ENCODE data around the gene CD300LD. TPM values are rescaled to one million over a fixed set of nuclear protein-coding genes. Genes with fewer than 3 reads are reported as not detected.

Gene CD300LD
- total RNA-seq, 4 donors from 2014 or later, result not detected

- Histone ChIP-seq H3K4me1 (peaks cover 8% of the 10 kb centered on the region), H3K9me3 (no peaks in the 10 kb centered on the region), H3K27me3 (peaks cover 37% of the 10 kb centered on the region), H3K36me3 (no peaks in the 10 kb centered on the region), H3K4me3 (no peak overlapping the region), H3K27ac (no peak overlapping the region)
- DNase-seq (ENCODE audit: low spot score in 2 of 2), result no peak
- 76% methylated on average over 6 of the region's 6 CpGs for WGBS
- no peak for TF ChIP-seq POLR2A (IDR thresholded peaks at IDR 0.05)
Observed at GRCh38 chr17:74595037-74595750, 3.1 kb upstream of the CD300LD start.

GRCh38 chr17:74591503-74591902 lies 580 bp downstream of the CD300LD start:
- WGBS, result 80% methylated on average over 1 of the region's 1 CpG
- no peak for DNase-seq (ENCODE audit: low spot score in 2 of 2)
- Histone ChIP-seq H3K27ac (no peak overlapping the region), H3K4me3 (no peak overlapping the region), H3K36me3 (no peaks in the 10 kb centered on the region), H3K9me3 (no peaks in the 10 kb centered on the region), H3K4me1 (no peaks in the 10 kb centered on the region), H3K27me3 (peaks cover 20% of the 10 kb centered on the region)
- no peak for TF ChIP-seq POLR2A (IDR thresholded peaks at IDR 0.05)
- no peak for TF ChIP-seq POLR2AphosphoS5 (IDR thresholded peaks at IDR 0.05)
- TF ChIP-seq EP300 (IDR thresholded peaks at IDR 0.05), result no peak
- TF ChIP-seq, protein P1, sequence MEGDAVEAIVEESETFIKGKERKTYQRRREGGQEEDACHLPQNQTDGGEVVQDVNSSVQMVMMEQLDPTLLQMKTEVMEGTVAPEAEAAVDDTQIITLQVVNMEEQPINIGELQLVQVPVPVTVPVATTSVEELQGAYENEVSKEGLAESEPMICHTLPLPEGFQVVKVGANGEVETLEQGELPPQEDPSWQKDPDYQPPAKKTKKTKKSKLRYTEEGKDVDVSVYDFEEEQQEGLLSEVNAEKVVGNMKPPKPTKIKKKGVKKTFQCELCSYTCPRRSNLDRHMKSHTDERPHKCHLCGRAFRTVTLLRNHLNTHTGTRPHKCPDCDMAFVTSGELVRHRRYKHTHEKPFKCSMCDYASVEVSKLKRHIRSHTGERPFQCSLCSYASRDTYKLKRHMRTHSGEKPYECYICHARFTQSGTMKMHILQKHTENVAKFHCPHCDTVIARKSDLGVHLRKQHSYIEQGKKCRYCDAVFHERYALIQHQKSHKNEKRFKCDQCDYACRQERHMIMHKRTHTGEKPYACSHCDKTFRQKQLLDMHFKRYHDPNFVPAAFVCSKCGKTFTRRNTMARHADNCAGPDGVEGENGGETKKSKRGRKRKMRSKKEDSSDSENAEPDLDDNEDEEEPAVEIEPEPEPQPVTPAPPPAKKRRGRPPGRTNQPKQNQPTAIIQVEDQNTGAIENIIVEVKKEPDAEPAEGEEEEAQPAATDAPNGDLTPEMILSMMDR (IDR thresholded peaks at IDR 0.05), result no peak

DNA sequence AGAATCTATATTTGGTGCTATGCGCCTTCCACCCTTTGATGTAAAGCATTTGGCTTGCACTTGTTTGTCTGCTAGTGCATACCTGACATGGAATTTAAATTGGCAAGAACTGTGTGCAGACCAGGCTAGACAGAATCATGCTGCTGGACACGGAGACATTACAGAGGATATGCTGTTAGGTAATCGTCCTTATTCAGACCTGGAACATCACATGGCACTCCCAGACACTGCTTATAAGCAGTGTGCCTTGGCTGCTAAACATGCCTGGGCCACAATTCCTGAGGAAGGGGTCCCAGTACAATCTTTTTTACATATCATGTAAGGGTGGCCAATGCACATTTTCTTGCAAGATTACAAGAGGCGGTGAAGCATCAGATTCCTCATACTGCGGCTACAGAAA lies 6.4 kb downstream of the CD300LD start:
- H3K4me1 ChIP-seq, result peaks cover 2% of the 10 kb centered on the region
- no peak for DNase-seq (ENCODE audit: low spot score in 2 of 2)
- WGBS, result 51% methylated on average over 5 of the region's 5 CpGs
- H3K4me3 ChIP-seq, result no peak overlapping the region
- peaks cover 10% of the 10 kb centered on the region for H3K27me3 ChIP-seq
- TF ChIP-seq POLR2A (IDR thresholded peaks at IDR 0.05) (no peak), POLR2AphosphoS5 (IDR thresholded peaks at IDR 0.05) (no peak), EP300 (IDR thresholded peaks at IDR 0.05) (no peak)
- TF ChIP-seq, protein P1 (IDR thresholded peaks at IDR 0.05), result no peak
- no peak overlapping the region for H3K27ac ChIP-seq
- H3K9me3 ChIP-seq, result peaks cover 4% of the 10 kb centered on the region
- no peaks in the 10 kb centered on the region for H3K36me3 ChIP-seq

- WGBS, result 81% methylated on average over 14 of the region's 14 CpGs
- H3K36me3 ChIP-seq, result no peaks in the 10 kb centered on the region
- DNase-seq (ENCODE audit: low spot score in 2 of 2), result no peak
- H3K4me1 ChIP-seq, result peaks cover 2% of the 10 kb centered on the region
- H3K27me3 ChIP-seq, result peaks cover 10% of the 10 kb centered on the region
- no peak for TF ChIP-seq POLR2AphosphoS5 (IDR thresholded peaks at IDR 0.05)
- H3K4me3 ChIP-seq, result no peak overlapping the region
- H3K9me3 ChIP-seq, result peaks cover 4% of the 10 kb centered on the region
- H3K27ac ChIP-seq, result no peak overlapping the region
Observed at GRCh38 chr17:74584292-74585060, 7.6 kb downstream of the CD300LD start.

- WGBS, result 57% methylated on average over 8 of the region's 10 CpGs
- Histone ChIP-seq H3K4me3 (no peak overlapping the region), H3K27ac (no peak overlapping the region), H3K9me3 (peaks cover 4% of the 10 kb centered on the region), H3K4me1 (peaks cover 2% of the 10 kb centered on the region), H3K27me3 (peaks cover 20% of the 10 kb centered on the region), H3K36me3 (no peaks in the 10 kb centered on the region)
- no peak for DNase-seq (ENCODE audit: low spot score in 2 of 2)
- TF ChIP-seq, protein P1 (IDR thresholded peaks at IDR 0.05), result no peak
- TF ChIP-seq POLR2A (IDR thresholded peaks at IDR 0.05) (no peak), POLR2AphosphoS5 (IDR thresholded peaks at IDR 0.05) (no peak), EP300 (IDR thresholded peaks at IDR 0.05) (no peak)
Observed at GRCh38 chr17:74582633-74583032, 9.4 kb downstream of the CD300LD start.

GRCh38 chr17:74579900-74580299 lies 12.2 kb downstream of the CD300LD start:
- H3K27ac ChIP-seq, result no peak overlapping the region
- TF ChIP-seq POLR2AphosphoS5 (IDR thresholded peaks at IDR 0.05) (no peak), POLR2A (IDR thresholded peaks at IDR 0.05) (no peak), EP300 (IDR thresholded peaks at IDR 0.05) (no peak)
- TF ChIP-seq, protein P1 (IDR thresholded peaks at IDR 0.05), result no peak
- 67% methylated on average over 6 of the region's 7 CpGs for WGBS

More at GRCh38 chr17:74579900-74580299, 12.2 kb downstream of the CD300LD start:
- H3K27me3 ChIP-seq, result peaks cover 21% of the 10 kb centered on the region
- H3K36me3 ChIP-seq, result no peaks in the 10 kb centered on the region
- H3K4me3 ChIP-seq, result no peak overlapping the region
- peaks cover 4% of the 10 kb centered on the region for H3K9me3 ChIP-seq
- DNase-seq (ENCODE audit: low spot score in 2 of 2), result no peak
- H3K4me1 ChIP-seq, result peaks cover 2% of the 10 kb centered on the region
